Esophagus squamous epithelium (tissue), 5 donors: ENCODE results near the gene OIT3. TPM values are rescaled to one million over a fixed set of nuclear protein-coding genes. Genes with fewer than 3 reads are reported as not detected.

Experiments
- DNase-seq: peaks from one replicate; lab custom pipeline; 2025; lab: John Stamatoyannopoulos, UW
- H3K27ac ChIP-seq, 4 donors: fragments of 200-600 bp; sonication (generic); one replicate each; pipeline ENCODE4 v1.5.1; 2016 to 2019; ENCODE audit warnings: mild to moderate bottlenecking in 1 of 4
- H3K27me3 ChIP-seq, 4 donors: fragments of 200-600 bp; sonication (generic); 1 replicate in 3 of 4; 2 replicates in 1 of 4; pipeline versions ENCODE4 v1.5.1 to v1.6.0; 2017 to 2021; ENCODE audit warnings: antibody characterized with exemption in 1 of 4
- H3K36me3 ChIP-seq, 3 donors: fragments of 200-600 bp; sonication (generic); one replicate each; pipeline ENCODE4 v1.5.1; 2016 to 2019
- H3K4me1 ChIP-seq, 3 donors: fragments of 200-600 bp; sonication (generic); one replicate each; pipeline ENCODE4 v1.5.1; 2017 to 2019
- H3K4me3 ChIP-seq, 4 donors: fragments of 200-600 bp; sonication (generic); 1 replicate in 3 of 4; 2 replicates in 1 of 4; pipeline ENCODE4 v1.5.1; 2016 to 2019; ENCODE audit warnings: mild to moderate bottlenecking in 2 of 4, moderate library complexity in 1 of 4
- H3K9me3 ChIP-seq, 3 donors: fragments of 200-600 bp; sonication (generic); one replicate each; pipeline ENCODE4 v1.5.1; 2016 to 2019
- CTCF ChIP-seq, 6 experiments: fragments of 450-650 bp in 4 of 6; fragments of 200-600 bp in 2 of 6; sonication (generic) in 2 of 6; IDR thresholded peaks; one replicate each; pipeline ENCODE4 v1.5.1; 2016 to 2019; ENCODE audit warnings: antibody characterized with exemption in 6 of 6, mild to moderate bottlenecking in 4 of 6, moderate library complexity in 4 of 6
- POLR2A ChIP-seq, 4 donors: fragments of 450-650 bp; IDR thresholded peaks; one replicate each; pipeline ENCODE4 v1.6.1; 2017; ENCODE audit warnings: antibody characterized with exemption in 4 of 4, mild to moderate bottlenecking in 4 of 4, moderate library complexity in 3 of 4
- WGBS, 2 donors: methylation state at CpG; one replicate each; pipeline ENCODE4 v1.1.5; 2018; 5-methylcytosine and 5-hydroxymethylcytosine counted together
- intact Hi-C: fragments of 100-400 bp; cut with DNase I; formaldehyde crosslinking; loops from one replicate; pipeline ENCODE4 v1.15.0; 2022
- total RNA-seq, 4 donors: library from RNA; depleted of rRNA; stranded (reverse); fragments of >200 nt; gene quantifications; one replicate each; pipeline ENCODE4 v1.1.0, GENCODE V29; 2016
- donor health status: DM: yes; HTN: yes; CAD: no.

OIT3 gene
- total RNA-seq, 4 donors from 2014 or later, result not detected

DNA sequence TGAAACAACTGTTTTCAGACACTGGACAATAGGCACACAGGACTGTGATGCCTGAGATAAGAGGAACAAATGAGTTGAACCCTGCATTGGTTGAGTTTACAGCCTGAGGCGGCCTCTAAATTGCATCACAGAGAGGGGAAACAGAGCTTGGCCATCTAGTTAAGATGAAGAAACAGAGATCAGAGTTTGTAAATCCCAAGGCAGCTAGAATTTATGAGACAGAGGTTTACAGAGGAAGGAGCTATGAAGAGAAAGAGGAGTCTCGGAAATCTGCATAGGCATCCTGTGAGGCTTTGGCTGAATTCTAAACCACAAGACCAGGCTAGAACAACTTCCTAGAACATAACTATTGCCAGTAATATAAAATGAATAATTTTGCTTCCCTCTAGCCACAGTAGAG, 41.0 kb upstream of the OIT3 start:
- intact Hi-C loops, result no loop called here
- TF ChIP-seq POLR2A (IDR thresholded peaks at IDR 0.05), result no peak
- no peak for TF ChIP-seq CTCF (IDR thresholded peaks at IDR 0.05)
- 90 to 97% methylated on average over 2 of the region's 2 CpGs for WGBS, 2 donors

GRCh38 chr10:72855129-72855528, 38.4 kb upstream of the OIT3 start:
- peaks cover 0 to 5% (median 0%) of the 10 kb centered on the region in 3 donors for H3K36me3 ChIP-seq
- intact Hi-C loops, result no loop called here
- no peaks in the 10 kb centered on the region for H3K9me3 ChIP-seq
- TF ChIP-seq CTCF (IDR thresholded peaks at IDR 0.05) (no peak), POLR2A (IDR thresholded peaks at IDR 0.05) (no peak)
- no peaks in the 10 kb centered on the region for H3K27me3 ChIP-seq
- H3K4me1 ChIP-seq, result no peaks in the 10 kb centered on the region
- no peak overlapping the region for H3K27ac ChIP-seq
- no peak overlapping the region for H3K4me3 ChIP-seq
- DNase-seq, result no peak

More for the DNA sequence above, 41.0 kb upstream of the OIT3 start:
- H3K9me3 ChIP-seq, result no peaks in the 10 kb centered on the region
- H3K4me3 ChIP-seq, result no peak overlapping the region
- peaks cover 0 to 1% (median 0%) of the 10 kb centered on the region in 3 donors for H3K4me1 ChIP-seq
- no peak for DNase-seq
- H3K27ac ChIP-seq, result no peak overlapping the region
- no peaks in the 10 kb centered on the region for H3K27me3 ChIP-seq
- no peaks in the 10 kb centered on the region for H3K36me3 ChIP-seq

GRCh38 chr10:72855790-72856189, 37.7 kb upstream of the OIT3 start:
- no peak for TF ChIP-seq CTCF (IDR thresholded peaks at IDR 0.05)
- no peak for TF ChIP-seq POLR2A (IDR thresholded peaks at IDR 0.05)
- H3K27me3 ChIP-seq, result no peaks in the 10 kb centered on the region
- H3K27ac ChIP-seq, result peak overlapping the region in 1 of 4 donors; percentile 5
- intact Hi-C loops, result no loop called here
- DNase-seq, result no peak
- no peaks in the 10 kb centered on the region for H3K9me3 ChIP-seq
- no peak overlapping the region for H3K4me3 ChIP-seq
- H3K36me3 ChIP-seq, result peaks cover 0 to 12% (median 0%) of the 10 kb centered on the region in 3 donors
- no peaks in the 10 kb centered on the region for H3K4me1 ChIP-seq
- 57 to 65% methylated on average over 2 of the region's 2 CpGs for WGBS, 2 donors

- 93 to 94% methylated on average over 6 of the region's 6 CpGs for WGBS, 2 donors
- Histone ChIP-seq H3K4me3 (no peak overlapping the region), H3K27me3 (no peaks in the 10 kb centered on the region), H3K4me1 (no peaks in the 10 kb centered on the region), H3K36me3 (peaks cover 0 to 33% (median 0%) of the 10 kb centered on the region in 3 donors), H3K9me3 (no peaks in the 10 kb centered on the region), H3K27ac (no peak overlapping the region)
- TF ChIP-seq POLR2A (IDR thresholded peaks at IDR 0.05) (no peak), CTCF (IDR thresholded peaks at IDR 0.05) (no peak)
- DNase-seq, result no peak
- intact Hi-C loops, result no loop called here
Observed at GRCh38 chr10:72858067-72858466, 35.5 kb upstream of the OIT3 start.

DNA sequence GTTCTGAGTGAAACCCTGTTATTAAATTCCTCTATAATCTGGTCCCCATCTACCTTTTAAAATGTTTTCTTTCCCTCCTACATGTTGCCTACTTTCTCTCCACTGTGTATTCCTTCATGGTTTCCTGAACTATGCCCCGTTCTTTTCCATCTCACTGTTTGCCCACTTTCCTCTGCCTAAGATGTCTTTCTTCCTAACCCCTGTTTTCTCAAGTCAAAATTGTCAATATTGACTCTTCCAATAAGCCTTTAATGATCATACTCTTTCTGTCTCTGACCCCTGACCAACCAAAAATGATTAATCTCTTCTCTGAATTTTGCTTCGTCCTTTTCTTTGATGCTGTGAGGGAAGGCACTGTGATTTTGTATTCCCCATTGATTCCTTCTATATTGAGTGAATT, 30.6 kb upstream of the OIT3 start:
- no peak overlapping the region for H3K27ac ChIP-seq
- WGBS, 2 donors, result 81 to 92% methylated on average over 2 of the region's 2 CpGs
- no peaks in the 10 kb centered on the region for H3K27me3 ChIP-seq
- intact Hi-C loops, result no loop called here
- H3K4me1 ChIP-seq, result no peaks in the 10 kb centered on the region
- H3K4me3 ChIP-seq, result no peak overlapping the region
- H3K9me3 ChIP-seq, result no peaks in the 10 kb centered on the region
- no peak for DNase-seq
- peaks cover 0 to 49% (median 0%) of the 10 kb centered on the region in 3 donors for H3K36me3 ChIP-seq
- TF ChIP-seq CTCF (IDR thresholded peaks at IDR 0.05), result no peak
- TF ChIP-seq POLR2A (IDR thresholded peaks at IDR 0.05), result no peak
